Lower leg skin (tissue), 4 donors: ENCODE measurements around the gene SLC9A9. TPM values are rescaled to one million over a fixed set of nuclear protein-coding genes. Genes with fewer than 3 reads are reported as not detected.

Experiments used
- DNase-seq, 2 donors: peaks; one replicate each; pipeline ENCODE4 v3.0.0-alpha.2; 2019; ENCODE audit warnings: low spot score in 2 of 2
- H3K4me3 ChIP-seq: fragments of 200-600 bp; sonication (generic); 2 replicates; pipeline ENCODE4 v1.5.1; 2017; ENCODE audit warnings: mild to moderate bottlenecking, low read depth; ENCODE audit not compliant: poor library complexity, severe bottlenecking
- CTCF ChIP-seq, 3 donors: fragments of 450-650 bp; IDR thresholded peaks; one replicate each; pipeline ENCODE4 v1.5.1; 2016; ENCODE audit warnings: antibody characterized with exemption in 3 of 3, mild to moderate bottlenecking in 3 of 3, moderate library complexity in 2 of 3
- POLR2A ChIP-seq, 2 donors: fragments of 450-650 bp; IDR thresholded peaks; one replicate each; pipeline ENCODE4 v1.6.1; 2016 to 2017; ENCODE audit warnings: antibody characterized with exemption in 2 of 2, mild to moderate bottlenecking in 1 of 2, moderate library complexity in 1 of 2
- WGBS, 2 donors: methylation state at CpG; one replicate each; pipeline ENCODE4 v1.1.5; 2018; 5-methylcytosine and 5-hydroxymethylcytosine counted together
- intact Hi-C: fragments of 100-400 bp; cut with DNase I; formaldehyde crosslinking; loops from one replicate; pipeline ENCODE4 v1.15.0; 2023; ENCODE audit warnings: low total_unique reads
- total RNA-seq, 4 donors: library from RNA; depleted of rRNA; stranded (reverse); fragments of >200 nt; gene quantifications; one replicate each; pipeline ENCODE4 v1.1.0, GENCODE V29; 2016

SLC9A9 gene
- total RNA-seq, 4 donors from 2014 or later: 14.6 to 40.8 (median 23.7) TPM

- no peak for TF ChIP-seq POLR2A (IDR thresholded peaks at IDR 0.05)
- no peak for TF ChIP-seq CTCF (IDR thresholded peaks at IDR 0.05)
- DNase-seq: no peak
- intact Hi-C loops: no loop called here
- no peak overlapping the region for H3K4me3 ChIP-seq
- 76 to 79% methylated on average over 2 of the region's 2 CpGs for WGBS, 2 donors
These were observed 280.4 kb downstream of the SLC9A9 start for GRCh38 chr3:143567823-143568222.

GRCh38 chr3:143565951-143566350, 282.3 kb downstream of the SLC9A9 start:
- H3K4me3 ChIP-seq: no peak overlapping the region
- intact Hi-C loops: no loop called here
- TF ChIP-seq CTCF (IDR thresholded peaks at IDR 0.05): no peak
- TF ChIP-seq POLR2A (IDR thresholded peaks at IDR 0.05): no peak
- DNase-seq: no peak

- no peak overlapping the region for H3K4me3 ChIP-seq
- WGBS, 2 donors: 85 to 88% methylated on average over 3 of the region's 3 CpGs
- intact Hi-C loops: no loop called here
- DNase-seq: no peak
- TF ChIP-seq POLR2A (IDR thresholded peaks at IDR 0.05) (no peak), CTCF (IDR thresholded peaks at IDR 0.05) (no peak)
These were observed 284.5 kb downstream of the SLC9A9 start for GRCh38 chr3:143563786-143564185.

- TF ChIP-seq CTCF (IDR thresholded peaks at IDR 0.05): no peak
- TF ChIP-seq POLR2A (IDR thresholded peaks at IDR 0.05): no peak
- no peak overlapping the region for H3K4me3 ChIP-seq
- intact Hi-C loops: no loop called here
- no peak for DNase-seq
- WGBS, 2 donors: 74 to 79% methylated on average over 2 of the region's 2 CpGs
These were observed 285.5 kb downstream of the SLC9A9 start for GRCh38 chr3:143562789-143563188.

GRCh38 chr3:143559296-143559695, 289.0 kb downstream of the SLC9A9 start:
- 75 to 83% methylated on average over 3 of the region's 3 CpGs for WGBS, 2 donors
- DNase-seq: no peak
- TF ChIP-seq CTCF (IDR thresholded peaks at IDR 0.05) (no peak), POLR2A (IDR thresholded peaks at IDR 0.05) (no peak)
- intact Hi-C loops: no loop called here
- H3K4me3 ChIP-seq: no peak overlapping the region

- no peak overlapping the region for H3K4me3 ChIP-seq
- intact Hi-C loops: no loop called here
- TF ChIP-seq CTCF (IDR thresholded peaks at IDR 0.05) (no peak), POLR2A (IDR thresholded peaks at IDR 0.05) (no peak)
- DNase-seq: no peak
- WGBS, 2 donors: 71 to 81% methylated on average over 3 of the region's 3 CpGs
These were observed 295.4 kb downstream of the SLC9A9 start for GRCh38 chr3:143552851-143553250.
